ENCODE data around the gene ACOXL.

The ACOXL gene

DNA sequence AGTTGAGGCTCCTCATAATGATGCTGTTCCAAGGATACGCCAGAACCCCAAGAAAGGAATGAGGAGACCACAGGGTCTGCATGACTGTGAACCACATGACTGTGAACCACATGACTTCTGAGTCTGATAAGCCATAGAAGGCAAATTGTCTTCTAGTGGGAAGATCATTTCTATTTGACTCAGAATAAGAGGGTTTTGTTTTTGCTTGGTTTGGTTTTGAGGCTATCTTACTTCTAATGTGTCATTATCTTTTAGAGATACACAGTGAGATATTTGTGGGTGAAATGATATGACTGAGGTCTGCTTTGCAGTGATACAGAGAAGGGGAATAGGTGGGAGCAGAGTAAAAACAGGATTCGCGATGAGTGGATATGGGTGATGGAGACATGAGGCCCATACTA, 359.4 kb downstream of the ACOXL start:
- Histone ChIP-seq H3K36me3 (ENCODE audit: control insufficient read depth in 2 of 2, insufficient read depth in 1 of 2, low read length in 2 of 2) (no peaks in the 10 kb centered on the region), H3K9me3 (ENCODE audit: control insufficient read depth, insufficient read depth, low read depth, low read length) (no peaks in the 10 kb centered on the region), H3K4me3 (ENCODE audit: low read depth, low read length) (no peak overlapping the region), H3K27ac (ENCODE audit: extremely low read depth, low read depth, low read length) (no peak overlapping the region), H3K4me1 (ENCODE audit: control insufficient read depth, insufficient read depth, low read length) (no peaks in the 10 kb centered on the region)
- TF ChIP-seq ZNF292 (tag by site-specific recombination; IDR thresholded peaks at IDR 0.05; ENCODE audit: borderline replicate concordance, low read depth) (no peak), ZSCAN23 (tag by site-specific recombination; IDR thresholded peaks at IDR 0.05) (no peak), ZNF701 (tag by site-specific recombination; IDR thresholded peaks at IDR 0.05) (no peak)
- POLR2A ChIA-PET, result no interaction called here
- CTCF ChIA-PET, result interaction anchor here (1.2 kb wide), 1 partner anchor 42 kb away, joined by 3 read pairs; no protein-coding TSS in a partner anchor

DNA sequence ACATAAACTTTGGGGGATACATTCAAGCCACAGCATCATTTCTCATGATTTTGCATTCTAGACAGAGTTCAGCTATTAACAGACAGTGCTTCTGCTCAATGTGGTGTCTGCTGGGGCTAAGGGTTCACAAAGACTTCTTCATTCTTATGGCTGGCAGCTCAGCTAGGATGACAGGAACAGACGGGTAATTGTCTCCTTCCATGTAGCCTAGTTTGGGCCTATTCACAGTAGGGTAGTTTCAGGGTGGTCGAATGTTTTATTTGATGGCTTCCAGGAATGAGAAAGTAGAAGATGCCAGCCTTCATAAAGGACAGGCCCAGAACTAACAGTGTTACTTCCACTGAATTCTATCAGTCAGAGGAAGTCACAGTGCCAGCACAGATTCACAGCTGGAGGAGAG, 362.3 kb downstream of the ACOXL start:
- TF ChIP-seq, protein P1, sequence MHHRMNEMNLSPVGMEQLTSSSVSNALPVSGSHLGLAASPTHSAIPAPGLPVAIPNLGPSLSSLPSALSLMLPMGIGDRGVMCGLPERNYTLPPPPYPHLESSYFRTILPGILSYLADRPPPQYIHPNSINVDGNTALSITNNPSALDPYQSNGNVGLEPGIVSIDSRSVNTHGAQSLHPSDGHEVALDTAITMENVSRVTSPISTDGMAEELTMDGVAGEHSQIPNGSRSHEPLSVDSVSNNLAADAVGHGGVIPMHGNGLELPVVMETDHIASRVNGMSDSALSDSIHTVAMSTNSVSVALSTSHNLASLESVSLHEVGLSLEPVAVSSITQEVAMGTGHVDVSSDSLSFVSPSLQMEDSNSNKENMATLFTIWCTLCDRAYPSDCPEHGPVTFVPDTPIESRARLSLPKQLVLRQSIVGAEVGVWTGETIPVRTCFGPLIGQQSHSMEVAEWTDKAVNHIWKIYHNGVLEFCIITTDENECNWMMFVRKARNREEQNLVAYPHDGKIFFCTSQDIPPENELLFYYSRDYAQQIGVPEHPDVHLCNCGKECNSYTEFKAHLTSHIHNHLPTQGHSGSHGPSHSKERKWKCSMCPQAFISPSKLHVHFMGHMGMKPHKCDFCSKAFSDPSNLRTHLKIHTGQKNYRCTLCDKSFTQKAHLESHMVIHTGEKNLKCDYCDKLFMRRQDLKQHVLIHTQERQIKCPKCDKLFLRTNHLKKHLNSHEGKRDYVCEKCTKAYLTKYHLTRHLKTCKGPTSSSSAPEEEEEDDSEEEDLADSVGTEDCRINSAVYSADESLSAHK (tag by site-specific recombination; IDR thresholded peaks at IDR 0.05), result no peak
- TF ChIP-seq ZNF10 (tag by site-specific recombination; IDR thresholded peaks at IDR 0.05), result no peak
- no peak for TF ChIP-seq OVOL3 (tag by site-specific recombination; IDR thresholded peaks at IDR 0.05)
- no peak for TF ChIP-seq ZNF223 (tag by site-specific recombination; IDR thresholded peaks at IDR 0.05)
- TF ChIP-seq ZNF354C (tag by site-specific recombination; IDR thresholded peaks at IDR 0.05; ENCODE audit: borderline replicate concordance, low read depth), result no peak
- no peak for TF ChIP-seq ZNF433 (tag by site-specific recombination; IDR thresholded peaks at IDR 0.05; ENCODE audit: low read depth)
- TF ChIP-seq ZNF629 (tag by site-specific recombination; IDR thresholded peaks at IDR 0.05), result no peak
- TF ChIP-seq ZNF16 (tag by site-specific recombination; IDR thresholded peaks at IDR 0.05; ENCODE audit: low read depth), result no peak
- no peak for TF ChIP-seq SCRT1 (tag by site-specific recombination; IDR thresholded peaks at IDR 0.05; ENCODE audit: borderline replicate concordance)
- TF ChIP-seq ZNF791 (tag by site-specific recombination; IDR thresholded peaks at IDR 0.05), result no peak
- no peak for TF ChIP-seq RBAK (tag by site-specific recombination; IDR thresholded peaks at IDR 0.05)
- TF ChIP-seq ZNF426 (tag by site-specific recombination; IDR thresholded peaks at IDR 0.05), result no peak
- TF ChIP-seq ZNF391 (tag by site-specific recombination; IDR thresholded peaks at IDR 0.05; ENCODE audit: borderline replicate concordance, low read depth), result no peak
- no peak for TF ChIP-seq ZNF169 (tag by site-specific recombination; IDR thresholded peaks at IDR 0.05)
- H3K36me3 ChIP-seq (ENCODE audit: control insufficient read depth in 2 of 2, insufficient read depth in 1 of 2, low read length in 2 of 2), result no peaks in the 10 kb centered on the region
- H3K4me1 ChIP-seq (ENCODE audit: control insufficient read depth, insufficient read depth, low read length), result no peaks in the 10 kb centered on the region
- no peak overlapping the region for H3K4me3 ChIP-seq (ENCODE audit: low read depth, low read length)
- no peaks in the 10 kb centered on the region for H3K9me3 ChIP-seq (ENCODE audit: control insufficient read depth, insufficient read depth, low read depth, low read length)
- POLR2A ChIA-PET, result no interaction called here
- no peak overlapping the region for H3K27ac ChIP-seq (ENCODE audit: extremely low read depth, low read depth, low read length)
- CTCF ChIA-PET, result interaction anchor here (1.1 kb wide), 1 partner anchor 11 kb away, joined by 3 read pairs; no protein-coding TSS in a partner anchor

DNA sequence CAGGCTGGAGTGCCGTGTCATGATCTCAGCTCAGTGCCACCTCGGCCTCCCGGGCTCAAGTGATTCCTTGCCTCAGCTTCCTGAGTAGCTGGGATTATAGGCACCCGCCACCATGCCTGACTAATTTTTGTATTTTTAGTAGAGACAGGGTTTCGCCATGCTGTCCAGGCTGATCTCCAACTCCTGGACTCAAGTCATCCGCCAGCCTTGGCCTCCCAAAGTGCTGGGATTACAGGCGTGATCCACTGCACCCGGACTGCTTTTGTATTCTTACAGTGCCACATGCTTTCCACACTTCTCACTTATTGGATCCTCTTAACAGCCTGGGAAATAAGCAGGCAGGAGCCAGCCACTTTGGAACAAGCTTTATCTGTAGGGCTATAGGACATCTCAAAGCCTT, 363.1 kb downstream of the ACOXL start:
- Histone ChIP-seq H3K36me3 (ENCODE audit: control insufficient read depth in 2 of 2, insufficient read depth in 1 of 2, low read length in 2 of 2) (no peaks in the 10 kb centered on the region), H3K4me1 (ENCODE audit: control insufficient read depth, insufficient read depth, low read length) (peaks cover 3% of the 10 kb centered on the region; the same call in 1 of the 2 replicates), H3K9me3 (ENCODE audit: control insufficient read depth, insufficient read depth, low read depth, low read length) (no peaks in the 10 kb centered on the region), H3K4me3 (ENCODE audit: low read depth, low read length) (no peak overlapping the region), H3K27ac (ENCODE audit: extremely low read depth, low read depth, low read length) (no peak overlapping the region)
- POLR2A ChIA-PET, result no interaction called here
- CTCF ChIA-PET, result no interaction called here
- TF ChIP-seq ZNF112 (tag by site-specific recombination; IDR thresholded peaks at IDR 0.05) (no peak), ZEB2 (tag by site-specific recombination; IDR thresholded peaks at IDR 0.05) (no peak), RBAK (tag by site-specific recombination; IDR thresholded peaks at IDR 0.05) (no peak), ZNF132 (tag by site-specific recombination; IDR thresholded peaks at IDR 0.05; ENCODE audit: borderline replicate concordance) (no peak), ZNF2 (tag by site-specific recombination; IDR thresholded peaks at IDR 0.05) (no peak), ZNF391 (tag by site-specific recombination; IDR thresholded peaks at IDR 0.05; ENCODE audit: borderline replicate concordance, low read depth) (no peak), ZNF433 (tag by site-specific recombination; IDR thresholded peaks at IDR 0.05; ENCODE audit: low read depth) (no peak), ZNF202 (tag by site-specific recombination; IDR thresholded peaks at IDR 0.05; ENCODE audit: borderline replicate concordance) (no peak), ZNF585B (tag by site-specific recombination; IDR thresholded peaks at IDR 0.05) (no peak), ZNF514 (tag by site-specific recombination; IDR thresholded peaks at IDR 0.05) (no peak)
- TF ChIP-seq, protein P2, sequence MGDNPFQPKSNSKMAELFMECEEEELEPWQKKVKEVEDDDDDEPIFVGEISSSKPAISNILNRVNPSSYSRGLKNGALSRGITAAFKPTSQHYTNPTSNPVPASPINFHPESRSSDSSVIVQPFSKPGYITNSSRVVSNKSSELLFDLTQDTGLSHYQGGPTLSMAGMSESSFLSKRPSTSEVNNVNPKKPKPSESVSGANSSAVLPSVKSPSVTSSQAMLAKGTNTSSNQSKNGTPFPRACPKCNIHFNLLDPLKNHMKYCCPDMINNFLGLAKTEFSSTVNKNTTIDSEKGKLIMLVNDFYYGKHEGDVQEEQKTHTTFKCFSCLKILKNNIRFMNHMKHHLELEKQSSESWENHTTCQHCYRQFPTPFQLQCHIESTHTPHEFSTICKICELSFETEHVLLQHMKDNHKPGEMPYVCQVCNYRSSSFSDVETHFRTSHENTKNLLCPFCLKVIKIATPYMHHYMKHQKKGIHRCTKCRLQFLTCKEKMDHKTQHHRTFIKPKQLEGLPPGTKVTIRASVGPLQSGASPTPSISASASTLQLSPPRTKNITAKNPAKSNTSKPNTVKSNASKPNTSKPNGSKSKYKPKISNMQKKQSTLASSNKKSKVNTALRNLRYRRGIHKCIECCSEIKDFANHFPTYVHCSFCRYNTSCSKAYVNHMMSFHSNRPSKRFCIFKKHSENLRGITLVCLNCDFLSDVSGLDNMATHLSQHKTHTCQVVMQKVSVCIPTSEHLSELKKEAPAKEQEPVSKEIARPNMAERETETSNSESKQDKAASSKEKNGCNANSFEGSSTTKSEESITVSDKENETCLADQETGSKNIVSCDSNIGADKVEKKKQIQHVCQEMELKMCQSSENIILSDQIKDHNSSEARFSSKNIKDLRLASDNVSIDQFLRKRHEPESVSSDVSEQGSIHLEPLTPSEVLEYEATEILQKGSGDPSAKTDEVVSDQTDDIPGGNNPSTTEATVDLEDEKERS (tag by site-specific recombination; IDR thresholded peaks at IDR 0.05), result no peak
- TF ChIP-seq, protein P3, sequence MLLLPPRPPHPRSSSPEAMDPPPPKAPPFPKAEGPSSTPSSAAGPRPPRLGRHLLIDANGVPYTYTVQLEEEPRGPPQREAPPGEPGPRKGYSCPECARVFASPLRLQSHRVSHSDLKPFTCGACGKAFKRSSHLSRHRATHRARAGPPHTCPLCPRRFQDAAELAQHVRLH (tag by site-specific recombination; IDR thresholded peaks at IDR 0.05), result no peak

Data from HEK293 (cell line).